ENCODE measurements around the gene PLRG1.

Gene PLRG1

GRCh38 chr4:154519214-154519613, 31.0 kb downstream of the PLRG1 start:
- no peak for DNase-seq (ENCODE audit: low read depth)

GRCh38 chr4:154517591-154517990, 32.6 kb downstream of the PLRG1 start:
- no peak for DNase-seq (ENCODE audit: low read depth)

- no peak for DNase-seq (ENCODE audit: low read depth)
Observed at GRCh38 chr4:154516318-154517029, 33.7 kb downstream of the PLRG1 start.

GRCh38 chr4:154511981-154512380, 38.2 kb downstream of the PLRG1 start:
- DNase-seq (ENCODE audit: low read depth): no peak

GRCh38 chr4:154511548-154511947, 38.7 kb downstream of the PLRG1 start:
- no peak for DNase-seq (ENCODE audit: low read depth)

- no peak for DNase-seq (ENCODE audit: low read depth)
Observed at GRCh38 chr4:154507156-154507555, 43.0 kb downstream of the PLRG1 start.

GRCh38 chr4:154506253-154506652, 43.9 kb downstream of the PLRG1 start:
- no peak for DNase-seq (ENCODE audit: low read depth)

GRCh38 chr4:154503598-154503997, 46.6 kb downstream of the PLRG1 start:
- no peak for DNase-seq (ENCODE audit: low read depth)

- DNase-seq (ENCODE audit: low read depth): no peak
Observed at GRCh38 chr4:154502111-154502510, 48.1 kb downstream of the PLRG1 start.

GRCh38 chr4:154497889-154498288, 52.3 kb downstream of the PLRG1 start:
- DNase-seq (ENCODE audit: low read depth): no peak

GRCh38 chr4:154495867-154496266, 54.3 kb downstream of the PLRG1 start:
- no peak for DNase-seq (ENCODE audit: low read depth)

GRCh38 chr4:154492288-154492687, 57.9 kb downstream of the PLRG1 start:
- DNase-seq (ENCODE audit: low read depth): no peak

GRCh38 chr4:154491341-154492271, 58.6 kb downstream of the PLRG1 start, which contains the start of gene DCHS2:
TSS of gene DCHS2 (minus strand) at chr4:154491799. CDS start at chr4:154491355, 444 bp downstream.
- DNase-seq (ENCODE audit: low read depth): no peak

- DNase-seq (ENCODE audit: low read depth): no peak
Observed at GRCh38 chr4:154490583-154491340, 59.4 kb downstream of the PLRG1 start.

- DNase-seq (ENCODE audit: low read depth): no peak
Observed at GRCh38 chr4:154490234-154490582, 60.0 kb downstream of the PLRG1 start.

GRCh38 chr4:154489558-154490233, 60.5 kb downstream of the PLRG1 start:
- DNase-seq (ENCODE audit: low read depth): no peak

GRCh38 chr4:154487145-154487544, 63.1 kb downstream of the PLRG1 start:
- DNase-seq (ENCODE audit: low read depth): no peak

GRCh38 chr4:154485127-154485773, 65.0 kb downstream of the PLRG1 start:
- no peak for DNase-seq (ENCODE audit: low read depth)
